Ovary (tissue), 9 donors: Measurements from ENCODE around the gene MAGI1. TPM values are rescaled to one million over a fixed set of nuclear protein-coding genes. Genes with fewer than 3 reads are reported as not detected.

Experiments
- DNase-seq, 5 donors: peaks; one replicate each; pipeline ENCODE4 v3.0.0-alpha.2; 2019 to 2020
- H3K27ac ChIP-seq, 2 donors: fragments of 200-600 bp; one replicate each; pipeline versions ENCODE4 v1.5.1 to v1.8.0; 2019 to 2022
- H3K27me3 ChIP-seq: fragments of 200-600 bp; one replicate; pipeline ENCODE4 v1.8.0; 2022
- H3K36me3 ChIP-seq: fragments of 200-600 bp; sonication (generic); one replicate; pipeline ENCODE4 v1.5.1; 2019
- H3K4me1 ChIP-seq: one replicate; pipeline ENCODE4 v1.8.1; 2013; ENCODE audit warnings: mild to moderate bottlenecking, moderate library complexity; ENCODE audit not compliant: insufficient read depth
- H3K4me3 ChIP-seq: fragments of 200-600 bp; sonication (generic); one replicate; pipeline ENCODE4 v1.5.1; 2017
- H3K9me3 ChIP-seq, 2 donors: fragments of 200-600 bp in 1 of 2; sonication (generic) in 1 of 2; one replicate each; pipeline versions ENCODE4 v1.5.1 to v1.8.1; 2013 to 2019; ENCODE audit warnings: mild to moderate bottlenecking in 1 of 2, moderate library complexity in 1 of 2
- CTCF ChIP-seq, 3 donors: fragments of 450-650 bp in 2 of 3; fragments of 200-600 bp in 1 of 3; IDR thresholded peaks; one replicate each; pipeline versions ENCODE4 v1.5.1 to v1.8.0; 2016 to 2022; ENCODE audit warnings: antibody characterized with exemption in 3 of 3, mild to moderate bottlenecking in 1 of 3
- EP300 ChIP-seq: sonication (generic); formaldehyde crosslinking; IDR thresholded peaks from one replicate; pipeline ENCODE4 v1.6.1; 2017; ENCODE audit warnings: antibody characterized with exemption
- POLR2A ChIP-seq: fragments of 450-650 bp; IDR thresholded peaks from one replicate; pipeline ENCODE4 v1.6.1; 2017; ENCODE audit warnings: antibody characterized with exemption, mild to moderate bottlenecking, moderate library complexity
- WGBS, 3 donors: extraction: QIAGEN DNeasy Blood & Tissue Kit in 1 of 3; methylation state at CpG; one replicate each; pipeline versions ENCODE4 v1.1.5 to v1.1.7; 2013 to 2017; 5-methylcytosine and 5-hydroxymethylcytosine counted together
- intact Hi-C, 4 donors: fragments of 100-400 bp; cut with DNase I; formaldehyde crosslinking; loops; one replicate each; pipeline versions ENCODE4 v1.11.0 to v1.15.1; 2022 to 2023
- polyA plus RNA-seq, 2 donors: library from polyadenylated mRNA; stranded (reverse); fragments of 200-250 nt in 1 of 2; fragments of 350-450 nt in 1 of 2; fragmentation: Illumina TruSeq in 1 of 2; extraction: RNeasy Lipid Tissue Mini Kit (QIAGEN cat#74804) in 1 of 2; gene quantifications; one replicate each; pipeline ENCODE4 v1.2.3, GENCODE V29; 2013 to 2014
- total RNA-seq, 7 donors: library from RNA; depleted of rRNA in 2 of 7; stranded (reverse); fragments of >200 nt in 2 of 7; fragmentation: NEBNext Ultra II Directional in 3 of 7; extraction: Animal tissue kit (Norgen Biotek cat#: 25700) in 3 of 7; gene quantifications; one replicate each; pipeline versions ENCODE4 v1.1.0 to v1.2.4, GENCODE V29; 2016 to 2023
- donor health status: DM: no; HTN: no; CAD: no; lungs with moderate emphysema.
- donor health status: DM: no; HTN: no; CAD: no.
- donor health status: Bipolar disorder and iron deficiency.
- donor health status: DM: yes; HTN: yes; CAD: no.
- donor health status: DM: no; HTN: no; CAD: no.
- donor health status: DM: yes; HTN: yes; CAD: no.

The MAGI1 gene
- total and polyA plus RNA-seq, 9 donors = 5.5 to 35.7 (median 8.7) TPM

- WGBS, 3 donors = 49 to 54% (median 52%) methylated on average over 2 of the region's 2 CpGs
- no peak overlapping the region for H3K4me3 ChIP-seq
- no peaks in the 10 kb centered on the region for H3K9me3 ChIP-seq
- TF ChIP-seq POLR2A (no peak), EP300 (no peak), CTCF (IDR thresholded peaks at IDR 0.05) (no peak)
- intact Hi-C loops = no loop called here
- H3K4me1 ChIP-seq = no peaks in the 10 kb centered on the region
- H3K27ac ChIP-seq = no peak overlapping the region
- H3K36me3 ChIP-seq = no peaks in the 10 kb centered on the region
- H3K27me3 ChIP-seq = no peaks in the 10 kb centered on the region
- no peak for DNase-seq
These were observed 204.8 kb downstream of the MAGI1 start for GRCh38 chr3:65833761-65834505.

GRCh38 chr3:65831733-65832425, 206.8 kb downstream of the MAGI1 start:
- TF ChIP-seq EP300 (no peak), POLR2A (no peak), CTCF (IDR thresholded peaks at IDR 0.05) (no peak)
- Histone ChIP-seq H3K9me3 (no peaks in the 10 kb centered on the region), H3K4me3 (no peak overlapping the region), H3K36me3 (no peaks in the 10 kb centered on the region), H3K4me1 (no peaks in the 10 kb centered on the region), H3K27ac (no peak overlapping the region), H3K27me3 (no peaks in the 10 kb centered on the region)
- WGBS, 3 donors = 52 to 60% (median 54%) methylated on average over 3 of the region's 3 CpGs
- intact Hi-C loops = no loop called here
- no peak for DNase-seq

GRCh38 chr3:65830948-65831732, 207.6 kb downstream of the MAGI1 start:
- Histone ChIP-seq H3K4me3 (no peak overlapping the region), H3K36me3 (no peaks in the 10 kb centered on the region)

More at GRCh38 chr3:65830948-65831732, 207.6 kb downstream of the MAGI1 start:
- intact Hi-C loops = no loop called here
- H3K4me1 ChIP-seq = no peaks in the 10 kb centered on the region
- no peak overlapping the region for H3K27ac ChIP-seq
- TF ChIP-seq EP300 (no peak), POLR2A (no peak), CTCF (IDR thresholded peaks at IDR 0.05) (no peak)
- WGBS, 3 donors = 70 to 78% (median 74%) methylated on average over 6 of the region's 6 CpGs
- DNase-seq = no peak
- no peaks in the 10 kb centered on the region for H3K9me3 ChIP-seq
- no peaks in the 10 kb centered on the region for H3K27me3 ChIP-seq
